ENCODE data around the gene LGI1. TPM values are rescaled to one million over a fixed set of nuclear protein-coding genes. Genes with fewer than 3 reads are reported as not detected.
A peak's percentile ranks its signal among the peaks of the same experiment; 100 is the strongest.
"Not testable (repeated sequence)": the region's sequence is repeated elsewhere in the genome, so short reads cannot be mapped to it uniquely, and the experiment has no call there.

The LGI1 gene
- total and polyA plus RNA-seq, 2 experiments from 2014 or later: not detected

DNA sequence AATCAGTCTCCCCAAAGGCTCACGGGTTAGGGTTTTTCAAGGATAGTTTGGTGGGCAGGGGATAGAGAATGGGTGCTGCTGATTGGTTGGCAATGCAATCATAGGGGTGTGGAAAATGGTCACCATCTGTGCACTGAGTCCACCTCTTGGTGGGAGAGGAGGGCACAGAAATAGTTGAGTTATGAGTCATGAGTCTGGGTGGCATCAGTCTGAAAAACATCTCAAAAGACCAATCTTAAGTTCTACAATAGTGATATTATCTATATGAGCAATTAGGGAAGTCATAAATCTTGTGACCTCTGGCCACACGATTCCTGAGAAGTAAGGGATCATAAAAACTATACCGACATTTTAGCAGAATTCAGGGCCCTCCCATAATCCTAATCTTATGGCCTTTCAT lies 62.7 kb downstream of the LGI1 start:
- TF ChIP-seq EZH2phosphoT487 (IDR thresholded peaks at IDR 0.05; ENCODE audit: insufficient read depth, low read depth): no peak
- no peak for TF ChIP-seq EZH2 (IDR thresholded peaks at IDR 0.05; ENCODE audit: insufficient read depth, poor library complexity, severe bottlenecking)
- Histone ChIP-seq H3K27ac (no peak overlapping the region), H2AFZ (no peak overlapping the region), H3F3A (ENCODE audit: insufficient read depth) (no peaks in the 10 kb centered on the region), H3K9me2 (ENCODE audit: insufficient read depth) (no peaks in the 10 kb centered on the region), H3K4me2 (ENCODE audit: unreplicated experiment) (no peak overlapping the region), H3K79me2 (ENCODE audit: insufficient read depth) (no peaks in the 10 kb centered on the region), H3K9ac (no peak overlapping the region), H3K27me3 (replicated peaks; ENCODE audit: insufficient read depth) (peaks cover 5% of the 10 kb centered on the region), H3K36me3 (ENCODE audit: low read depth) (no peaks in the 10 kb centered on the region), H4K20me1 (ENCODE audit: insufficient read depth) (no peaks in the 10 kb centered on the region), H3K4me3 (no peak overlapping the region), H3K4me1 (ENCODE audit: insufficient read depth) (no peaks in the 10 kb centered on the region), H3K9me3 (ENCODE audit: low read depth) (no peaks in the 10 kb centered on the region)
- in situ Hi-C loops (cut with MboI): loop anchor here (10.0 kb wide), 1 partner anchor 494 kb away; no protein-coding TSS in a partner anchor
- peak; percentile 13 for DNase-seq
- 28 to 35% methylated on average over 3 of the region's 3 CpGs for WGBS, 2 experiments (ENCODE audit: low coverage in 1 of 2, low lambda C conversion rate in 2 of 2, missing lambda C conversion rate in 2 of 2)

DNA sequence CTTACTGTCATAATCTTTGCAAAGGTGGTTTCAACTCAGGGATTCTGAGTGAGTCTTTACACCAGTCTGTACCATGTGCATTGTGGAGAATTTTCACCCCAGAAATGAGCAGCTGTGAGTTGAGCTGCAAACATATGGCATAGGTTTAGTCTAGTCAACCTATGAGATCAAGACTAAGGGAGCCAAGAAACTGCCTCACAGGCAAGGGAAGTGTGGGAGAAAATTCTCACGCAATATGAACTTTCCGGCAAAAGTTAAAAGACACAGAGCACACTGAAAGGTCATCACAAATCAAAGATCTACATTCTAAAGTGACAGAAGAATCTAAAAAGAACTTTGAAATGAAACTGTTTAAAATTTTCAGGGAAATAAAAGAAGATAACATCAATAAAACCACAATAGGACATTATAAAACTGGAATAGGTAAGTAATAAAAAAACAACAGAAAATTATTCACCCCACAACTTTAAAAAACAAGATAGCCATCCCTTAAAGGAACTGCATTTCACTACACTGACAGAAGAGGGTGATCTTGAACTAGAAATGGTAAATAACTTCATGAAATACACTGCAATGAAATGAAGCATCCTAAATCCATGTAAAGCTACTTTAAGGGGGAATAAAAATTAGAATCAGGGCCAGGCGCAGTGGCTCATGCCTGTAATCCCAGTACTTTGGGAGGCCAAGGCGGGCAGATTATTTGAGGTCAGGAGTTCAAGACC lies 63.5 kb downstream of the LGI1 start:
- H3K9me2 ChIP-seq (ENCODE audit: insufficient read depth): no peaks in the 10 kb centered on the region
- no peak overlapping the region for H3K27ac ChIP-seq
- no peaks in the 10 kb centered on the region for H3K79me2 ChIP-seq (ENCODE audit: insufficient read depth)
- no peaks in the 10 kb centered on the region for H4K20me1 ChIP-seq (ENCODE audit: insufficient read depth)
- H3K36me3 ChIP-seq (ENCODE audit: low read depth): no peaks in the 10 kb centered on the region
- DNase-seq: peak; percentile 61
- in situ Hi-C loops (cut with MboI): loop anchor here (10.0 kb wide), 1 partner anchor 494 kb away; no protein-coding TSS in a partner anchor
- no peaks in the 10 kb centered on the region for H3K9me3 ChIP-seq (ENCODE audit: low read depth)
- WGBS, 2 experiments (ENCODE audit: low coverage in 1 of 2, low lambda C conversion rate in 2 of 2, missing lambda C conversion rate in 2 of 2): 80 to 86% methylated on average over 4 of the region's 4 CpGs
- no peak overlapping the region for H3K9ac ChIP-seq
- H3F3A ChIP-seq (ENCODE audit: insufficient read depth): no peaks in the 10 kb centered on the region
- no peak overlapping the region for H3K4me2 ChIP-seq (ENCODE audit: unreplicated experiment)
- TF ChIP-seq EZH2 (IDR thresholded peaks at IDR 0.05; ENCODE audit: insufficient read depth, poor library complexity, severe bottlenecking) (no peak), EZH2phosphoT487 (IDR thresholded peaks at IDR 0.05; ENCODE audit: insufficient read depth, low read depth) (no peak)
- no peak overlapping the region for H2AFZ ChIP-seq
- no peaks in the 10 kb centered on the region for H3K4me1 ChIP-seq (ENCODE audit: insufficient read depth)
- no peak overlapping the region for H3K4me3 ChIP-seq
- H3K27me3 ChIP-seq (replicated peaks; ENCODE audit: insufficient read depth): peaks cover 5% of the 10 kb centered on the region

DNA sequence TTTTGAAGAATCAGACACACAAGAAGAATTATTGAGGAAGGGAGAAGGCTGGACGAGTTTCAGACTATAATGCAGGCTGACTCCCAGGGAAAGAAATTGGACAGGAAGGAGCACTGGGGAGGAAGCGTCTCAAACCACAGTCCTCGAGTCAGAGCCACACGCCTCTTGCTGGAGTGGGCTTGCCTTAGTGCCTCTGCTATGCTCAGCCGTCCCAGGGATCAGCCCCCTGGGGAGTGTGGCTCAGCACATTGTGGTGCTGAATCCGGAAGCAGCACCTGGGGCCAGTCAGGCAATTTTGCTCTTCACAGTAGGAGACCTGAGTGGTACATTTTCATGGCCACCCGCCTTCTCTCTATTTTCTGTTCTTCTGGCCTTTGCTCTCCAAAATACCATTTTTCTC lies 68.6 kb downstream of the LGI1 start:
- H3K27me3 ChIP-seq (replicated peaks; ENCODE audit: insufficient read depth): peaks cover 9% of the 10 kb centered on the region; the same call in 1 of the 2 replicates
- no peak overlapping the region for H3K4me3 ChIP-seq
- no peak overlapping the region for H3K27ac ChIP-seq
- TF ChIP-seq EZH2phosphoT487 (IDR thresholded peaks at IDR 0.05; ENCODE audit: insufficient read depth, low read depth): no peak
- in situ Hi-C loops (cut with MboI): loop anchor here (10.0 kb wide), 1 partner anchor 488 kb away; no protein-coding TSS in a partner anchor
- H4K20me1 ChIP-seq (ENCODE audit: insufficient read depth): no peaks in the 10 kb centered on the region
- 10 to 12% methylated on average over 7 of the region's 7 CpGs for WGBS, 2 experiments (ENCODE audit: low coverage in 1 of 2, low lambda C conversion rate in 2 of 2, missing lambda C conversion rate in 2 of 2)
- no peak for DNase-seq
- no peaks in the 10 kb centered on the region for H3K9me2 ChIP-seq (ENCODE audit: insufficient read depth)
- no peaks in the 10 kb centered on the region for H3K79me2 ChIP-seq (ENCODE audit: insufficient read depth)
- no peaks in the 10 kb centered on the region for H3K36me3 ChIP-seq (ENCODE audit: low read depth)
- no peak overlapping the region for H3K9ac ChIP-seq
- no peaks in the 10 kb centered on the region for H3K4me1 ChIP-seq (ENCODE audit: insufficient read depth)
- no peak overlapping the region for H2AFZ ChIP-seq
- H3K9me3 ChIP-seq (ENCODE audit: low read depth): no peaks in the 10 kb centered on the region
- H3K4me2 ChIP-seq (ENCODE audit: unreplicated experiment): no peak overlapping the region
- no peaks in the 10 kb centered on the region for H3F3A ChIP-seq (ENCODE audit: insufficient read depth)

GRCh38 chr10:93827056-93827804 lies 69.5 kb downstream of the LGI1 start:
- Histone ChIP-seq H3K4me3 (no peak overlapping the region), H3K27me3 (replicated peaks; ENCODE audit: insufficient read depth) (peaks cover 18% of the 10 kb centered on the region), H3K79me2 (ENCODE audit: insufficient read depth) (no peaks in the 10 kb centered on the region), H3F3A (ENCODE audit: insufficient read depth) (no peaks in the 10 kb centered on the region), H3K4me1 (ENCODE audit: insufficient read depth) (no peaks in the 10 kb centered on the region), H3K9me3 (ENCODE audit: low read depth) (no peaks in the 10 kb centered on the region), H3K27ac (no peak overlapping the region), H4K20me1 (ENCODE audit: insufficient read depth) (no peaks in the 10 kb centered on the region), H3K36me3 (ENCODE audit: low read depth) (no peaks in the 10 kb centered on the region), H3K9me2 (ENCODE audit: insufficient read depth) (no peaks in the 10 kb centered on the region), H2AFZ (no peak overlapping the region), H3K4me2 (ENCODE audit: unreplicated experiment) (no peak overlapping the region), H3K9ac (no peak overlapping the region)
- TF ChIP-seq EZH2phosphoT487 (IDR thresholded peaks at IDR 0.05; ENCODE audit: insufficient read depth, low read depth) (no peak), EZH2 (IDR thresholded peaks at IDR 0.05; ENCODE audit: insufficient read depth, poor library complexity, severe bottlenecking) (no peak)
- in situ Hi-C loops (cut with MboI): loop anchor here (10.0 kb wide), 1 partner anchor 488 kb away; no protein-coding TSS in a partner anchor
- 61 to 64% methylated on average over 11 of the region's 11 CpGs for WGBS, 2 experiments (ENCODE audit: low coverage in 1 of 2, low lambda C conversion rate in 2 of 2, missing lambda C conversion rate in 2 of 2)
- no peak for DNase-seq

DNA sequence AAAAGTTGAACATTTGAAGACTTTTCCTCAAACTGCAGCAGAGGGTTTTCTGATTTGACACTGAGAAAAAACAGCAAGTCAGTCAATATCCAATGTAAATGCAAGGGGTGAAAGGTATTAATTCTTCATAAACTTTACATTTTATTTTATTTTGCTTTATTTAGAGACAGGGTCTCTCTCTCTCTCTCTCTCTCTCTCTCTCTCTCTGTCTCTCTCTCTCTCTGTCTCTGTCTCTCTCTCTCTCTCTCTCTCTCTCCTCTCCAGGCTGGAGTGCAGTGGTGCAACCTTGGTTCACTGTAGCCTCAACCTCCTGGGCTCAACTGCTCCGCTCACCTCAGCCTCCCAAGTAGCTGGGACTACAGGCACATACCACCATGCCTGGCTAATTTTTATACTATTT lies 73.3 kb downstream of the LGI1 start:
- H3K36me3 ChIP-seq (ENCODE audit: low read depth); H3K9ac ChIP-seq; in situ Hi-C loops (cut with MboI); H3K9me3 ChIP-seq (ENCODE audit: low read depth); H3K79me2 ChIP-seq (ENCODE audit: insufficient read depth); DNase-seq; H3K9me2 ChIP-seq (ENCODE audit: insufficient read depth); H3K4me1 ChIP-seq (ENCODE audit: insufficient read depth); H3K27ac ChIP-seq; H2AFZ ChIP-seq; H3F3A ChIP-seq (ENCODE audit: insufficient read depth); H3K4me2 ChIP-seq (ENCODE audit: unreplicated experiment); H3K4me3 ChIP-seq; H4K20me1 ChIP-seq (ENCODE audit: insufficient read depth): not testable (repeated sequence)
- peaks cover 18% of the 10 kb centered on the region for H3K27me3 ChIP-seq (replicated peaks; ENCODE audit: insufficient read depth)
- WGBS, 2 experiments (ENCODE audit: low coverage in 1 of 2, low lambda C conversion rate in 2 of 2, missing lambda C conversion rate in 2 of 2): 88 to 93% methylated on average over 1 of the region's 1 CpG
